GM18867 (cell line): ENCODE data around the gene PPP1R7.
A peak's percentile ranks its signal among the peaks of the same experiment; 100 is the strongest.
"Not testable (repeated sequence)": the region's sequence is repeated elsewhere in the genome, so short reads cannot be mapped to it uniquely, and the experiment has no call there.

ENCODE experiments used
- ATAC-seq: cut with Tn5 transposase; IDR thresholded peaks from one replicate; pipeline ENCODE4 v1.9.1; 2021; ENCODE audit warnings: mild to moderate bottlenecking, moderate library complexity; ENCODE audit not compliant: unreplicated experiment

Gene PPP1R7, protein sequence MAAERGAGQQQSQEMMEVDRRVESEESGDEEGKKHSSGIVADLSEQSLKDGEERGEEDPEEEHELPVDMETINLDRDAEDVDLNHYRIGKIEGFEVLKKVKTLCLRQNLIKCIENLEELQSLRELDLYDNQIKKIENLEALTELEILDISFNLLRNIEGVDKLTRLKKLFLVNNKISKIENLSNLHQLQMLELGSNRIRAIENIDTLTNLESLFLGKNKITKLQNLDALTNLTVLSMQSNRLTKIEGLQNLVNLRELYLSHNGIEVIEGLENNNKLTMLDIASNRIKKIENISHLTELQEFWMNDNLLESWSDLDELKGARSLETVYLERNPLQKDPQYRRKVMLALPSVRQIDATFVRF

DNA sequence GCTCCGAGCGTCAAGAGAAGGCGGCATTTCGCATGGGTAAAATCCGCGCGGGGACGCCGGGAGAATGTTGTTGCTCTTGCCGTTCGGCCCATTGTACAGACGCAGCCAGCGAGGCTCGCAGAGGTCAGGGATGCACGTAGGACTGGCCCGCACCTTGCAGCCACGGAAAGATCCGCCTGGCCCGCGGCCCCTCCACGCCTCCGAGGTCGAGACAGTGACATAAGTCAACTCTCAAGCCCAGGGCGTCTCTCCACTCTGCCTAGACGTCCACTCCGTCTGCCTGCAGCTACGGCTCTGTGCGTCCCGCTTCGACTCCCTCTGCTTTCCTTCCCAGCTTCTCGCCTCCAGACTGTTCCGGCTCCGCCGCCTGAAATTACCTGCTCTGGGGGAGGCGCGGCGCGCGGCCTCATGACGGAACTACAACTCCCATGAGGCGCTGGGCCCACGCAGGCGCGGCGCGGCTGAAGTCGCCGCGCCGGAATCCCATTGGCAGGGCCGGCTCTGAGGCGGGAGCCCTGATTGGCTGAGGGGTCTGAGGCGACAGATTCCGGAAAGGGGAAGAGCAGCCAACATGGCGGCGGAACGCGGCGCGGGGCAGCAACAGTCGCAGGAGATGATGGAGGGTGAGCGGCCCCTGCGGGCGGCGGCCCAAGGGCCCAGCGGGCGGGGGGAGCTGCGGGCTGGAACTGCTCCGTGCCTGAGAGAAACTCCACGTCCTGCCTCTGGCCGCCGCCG lies at the start of gene PPP1R7:
Gene PPP1R7, plus strand, starts transcription at position 543 of the 735 bp plus-strand sequence. Its CDS starts 29 bp downstream, at position 572.
- ATAC-seq, result peak; percentile 66

DNA sequence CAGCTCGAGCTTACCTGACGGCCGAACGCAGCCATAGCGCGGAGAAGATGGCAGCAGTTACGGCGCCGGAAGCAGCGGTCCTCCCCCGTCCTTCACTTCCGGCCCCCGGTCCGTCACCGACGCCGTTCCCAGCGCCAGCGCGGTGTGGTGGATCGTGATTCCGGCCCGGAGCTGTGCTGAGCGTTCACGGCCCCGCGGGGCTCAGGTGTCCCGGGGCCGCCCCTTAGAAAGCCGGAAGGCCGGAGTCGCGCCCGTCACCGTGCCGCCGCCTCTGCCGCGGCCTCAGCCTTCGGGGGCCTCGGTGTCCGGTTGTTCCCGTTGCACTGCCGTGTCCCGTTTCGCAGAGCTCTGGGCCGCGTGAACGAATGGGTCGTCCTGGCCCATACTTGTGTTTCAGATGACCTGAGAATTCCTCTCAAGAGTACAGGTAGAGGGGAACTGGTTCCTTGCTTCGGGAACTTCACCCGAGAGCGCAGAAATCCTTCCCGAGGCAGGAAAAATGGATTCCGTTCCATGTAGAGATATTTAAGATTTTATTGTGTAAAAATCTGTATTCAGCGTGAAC lies 47.9 kb upstream of the PPP1R7 start, which contains the start of gene MTERF4:
Gene MTERF4, minus strand, starts transcription at position 49 of the 565 bp plus-strand sequence. Its CDS starts 14 bp downstream, at position 35.
- peak; percentile 91 for ATAC-seq

DNA sequence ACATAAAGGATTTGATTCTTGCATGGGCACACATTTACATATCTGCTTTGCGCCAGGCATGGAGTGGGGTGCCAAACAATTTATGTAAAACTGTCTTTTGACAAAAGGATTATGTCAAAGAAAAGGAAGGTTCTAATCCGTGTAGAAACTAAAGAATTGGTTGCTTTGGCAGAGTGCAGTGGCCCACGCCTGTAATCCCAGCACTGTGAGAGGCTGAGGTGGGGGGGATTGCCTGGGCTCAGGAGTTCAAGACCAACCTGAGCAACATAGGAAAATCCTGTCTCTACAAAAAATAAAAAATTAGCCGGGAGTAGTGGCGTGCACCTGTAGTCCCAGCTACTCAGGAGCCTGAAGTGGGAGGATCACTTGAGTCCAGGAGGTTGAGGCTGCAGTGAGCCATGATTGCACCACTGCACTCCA lies 47.1 kb upstream of the PPP1R7 start:
- ATAC-seq, result no peak

DNA sequence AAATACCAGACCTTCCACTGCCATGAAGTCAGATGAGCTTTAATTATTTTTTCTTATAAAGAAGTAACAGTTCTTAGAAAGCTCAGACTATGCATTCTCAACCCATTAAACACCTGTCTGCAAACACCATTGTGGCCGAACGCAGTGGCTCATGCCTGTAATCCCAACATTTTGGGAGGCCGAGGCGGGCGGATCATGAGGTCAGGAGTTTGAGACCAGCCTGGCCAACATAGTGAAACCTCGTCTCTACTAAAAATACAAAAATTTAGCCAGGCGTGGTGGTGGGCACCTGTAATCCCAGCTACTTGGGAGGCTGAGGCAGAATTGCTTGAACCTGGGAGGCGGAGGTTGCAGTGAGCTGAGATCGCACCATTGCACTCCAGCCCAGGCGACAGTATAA lies 45.7 kb upstream of the PPP1R7 start:
- ATAC-seq, result not testable (repeated sequence)

DNA sequence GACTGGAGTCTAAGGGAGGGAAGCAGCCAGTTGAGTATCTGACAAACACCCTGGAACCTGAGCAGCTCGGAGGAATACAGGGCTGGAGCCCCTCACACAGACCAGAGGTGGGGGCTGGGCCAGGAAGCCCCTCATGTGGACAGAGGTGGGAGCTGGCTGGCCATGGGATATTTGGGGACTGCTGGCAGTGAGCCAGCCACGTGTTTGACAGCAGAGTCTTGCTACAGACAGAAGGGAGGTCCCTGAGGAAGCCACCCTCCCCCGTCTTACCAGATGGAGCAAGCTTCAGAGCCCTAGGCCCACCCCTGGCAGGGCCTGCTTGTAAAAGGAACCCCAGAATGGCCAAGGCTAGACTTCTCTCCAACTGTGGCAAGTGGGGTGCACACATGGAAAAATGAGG lies 44.6 kb upstream of the PPP1R7 start:
- no peak for ATAC-seq

DNA sequence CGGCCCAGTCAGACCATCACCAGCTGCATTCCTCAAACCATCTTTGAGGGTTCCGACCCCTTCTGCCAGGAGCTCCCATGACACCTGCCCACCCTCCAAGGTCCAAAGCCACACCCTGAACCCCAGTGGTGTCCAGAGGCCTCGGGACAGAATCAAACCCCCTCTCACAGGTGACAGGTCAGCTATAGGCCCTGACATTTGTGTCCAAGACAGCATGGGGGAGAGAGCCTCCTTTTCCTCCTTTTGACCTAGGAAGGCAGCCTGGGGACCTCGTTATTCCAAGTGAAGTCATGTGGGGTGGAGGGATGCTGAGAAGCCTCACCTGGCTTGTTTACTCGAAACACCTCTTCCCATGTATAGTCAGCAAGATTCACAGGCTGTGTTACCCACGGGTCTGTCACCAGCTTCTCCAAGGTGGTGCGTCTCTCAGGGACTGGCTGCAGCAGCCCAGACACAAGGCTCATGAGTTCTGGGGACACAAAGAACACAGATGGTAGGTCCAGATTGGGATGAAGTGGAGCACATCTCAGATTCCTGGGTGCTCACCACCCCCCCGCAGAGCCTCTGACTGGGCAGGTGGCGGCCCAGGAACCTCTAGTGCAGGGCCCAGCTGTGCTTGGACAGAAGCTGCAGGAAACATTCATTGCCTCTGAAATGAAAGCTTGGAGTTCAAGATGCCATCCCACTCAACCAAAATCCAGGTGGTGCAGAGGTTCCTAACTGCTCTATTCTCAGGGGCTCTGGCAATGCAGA lies 43.1 kb upstream of the PPP1R7 start:
- ATAC-seq, result no peak

DNA sequence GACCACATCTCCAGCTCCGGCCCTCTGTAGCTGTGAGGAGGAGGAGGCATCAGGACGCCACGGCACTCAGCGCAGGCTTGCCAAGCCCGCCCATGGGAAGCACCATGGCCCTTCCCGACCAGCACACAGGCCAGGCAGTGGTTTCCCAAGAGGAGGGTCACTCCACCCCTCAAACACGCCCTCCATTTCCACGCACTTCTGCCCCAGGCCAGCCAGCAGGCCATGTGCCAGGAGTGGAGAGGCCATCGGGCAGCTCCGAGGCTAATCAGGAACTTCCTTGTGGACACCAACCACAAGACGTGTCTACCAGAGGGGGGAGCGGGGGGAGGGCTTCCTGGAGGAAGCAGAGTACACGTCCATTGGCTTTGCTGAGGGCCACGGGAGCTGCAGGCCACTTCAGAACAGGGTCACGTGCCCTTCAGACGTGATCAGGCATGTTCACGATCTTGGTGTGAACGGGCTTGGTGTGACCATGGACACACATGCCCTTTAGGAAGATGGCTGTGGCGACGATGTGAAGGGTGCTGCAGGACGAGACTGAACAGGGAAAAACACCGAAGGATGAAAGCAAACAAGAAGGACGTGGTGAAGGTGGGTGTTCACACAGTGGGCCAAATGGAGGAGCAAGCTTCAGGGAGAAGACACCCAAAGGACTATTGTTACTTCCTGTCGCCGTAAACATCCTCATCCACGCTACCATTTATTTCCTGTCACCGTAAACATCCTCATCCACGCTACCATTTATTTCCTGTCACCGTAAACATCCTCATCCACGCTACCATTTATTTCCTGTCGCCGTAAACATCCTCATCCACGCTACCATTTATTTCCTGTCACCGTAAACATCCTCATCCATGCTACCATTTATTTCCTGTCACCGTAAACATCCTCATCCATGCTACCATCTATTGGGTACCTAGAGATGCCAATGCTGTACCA lies 41.7 kb upstream of the PPP1R7 start:
- ATAC-seq, result no peak

DNA sequence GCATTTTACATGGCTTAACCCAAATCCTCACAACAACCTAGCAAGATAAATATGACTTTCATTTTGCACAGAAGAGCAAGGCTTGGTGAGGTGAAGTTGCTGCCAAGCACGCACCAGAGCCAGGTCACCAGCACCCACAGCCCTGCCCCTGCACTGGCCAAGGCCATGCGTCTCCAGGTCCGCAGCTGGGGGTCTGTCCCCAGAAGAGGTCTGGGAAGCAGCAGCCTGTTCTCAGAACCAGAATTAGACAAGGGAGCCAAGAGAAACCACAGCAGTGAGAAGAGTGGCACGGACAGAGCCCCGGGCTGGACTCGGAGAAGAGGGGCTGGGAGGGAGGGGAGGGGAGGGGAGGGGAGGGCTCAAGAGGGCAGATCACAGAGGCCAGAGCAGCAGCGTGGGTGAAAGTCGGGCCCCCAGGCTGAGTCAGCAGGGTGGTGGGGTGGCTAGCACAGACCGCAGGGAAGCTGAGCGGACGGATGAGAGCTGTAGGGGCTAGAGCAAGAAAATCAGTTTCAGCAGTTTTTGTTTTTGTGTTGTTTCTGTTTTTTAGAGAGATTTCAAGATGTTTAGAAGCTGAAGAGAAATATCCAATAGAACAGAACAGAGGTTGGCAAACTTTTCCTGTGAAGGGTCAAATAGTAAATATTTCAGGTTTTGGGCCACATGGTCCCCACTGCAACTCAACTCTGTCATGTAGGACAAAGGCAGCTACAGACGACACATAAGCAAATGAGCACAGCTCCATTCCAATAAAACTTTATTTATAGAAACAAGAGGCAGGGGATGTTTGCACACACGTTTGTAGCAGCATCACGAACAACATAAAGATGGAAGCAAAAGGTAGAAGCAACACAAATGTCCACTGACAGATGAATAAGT lies 40.8 kb upstream of the PPP1R7 start:
- no peak for ATAC-seq

DNA sequence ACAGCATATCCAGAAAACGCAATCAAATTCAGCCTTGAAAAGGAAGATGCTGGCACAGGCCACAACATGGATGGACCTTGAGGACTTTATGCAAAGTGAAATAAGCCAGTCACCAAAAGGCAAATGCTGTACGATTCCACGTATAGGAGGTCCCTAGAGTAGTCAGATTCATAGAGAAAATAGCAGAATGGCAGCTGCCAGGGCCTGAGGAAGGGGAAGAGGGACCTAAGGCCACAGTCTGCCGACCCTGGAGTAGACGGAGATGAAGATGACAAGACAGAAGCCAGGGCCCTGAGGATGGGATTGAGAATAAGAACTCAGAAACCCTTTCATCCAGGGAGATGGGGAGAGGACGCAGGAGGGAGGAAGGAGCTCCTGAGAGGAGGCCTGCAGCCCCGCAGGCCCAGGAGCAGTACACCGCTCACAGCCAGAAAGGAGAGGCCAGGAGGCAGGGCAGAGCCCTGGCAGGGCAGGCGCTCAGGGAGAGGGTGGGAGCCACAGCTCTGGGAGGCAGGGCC lies 40.1 kb upstream of the PPP1R7 start:
- ATAC-seq, result no peak

DNA sequence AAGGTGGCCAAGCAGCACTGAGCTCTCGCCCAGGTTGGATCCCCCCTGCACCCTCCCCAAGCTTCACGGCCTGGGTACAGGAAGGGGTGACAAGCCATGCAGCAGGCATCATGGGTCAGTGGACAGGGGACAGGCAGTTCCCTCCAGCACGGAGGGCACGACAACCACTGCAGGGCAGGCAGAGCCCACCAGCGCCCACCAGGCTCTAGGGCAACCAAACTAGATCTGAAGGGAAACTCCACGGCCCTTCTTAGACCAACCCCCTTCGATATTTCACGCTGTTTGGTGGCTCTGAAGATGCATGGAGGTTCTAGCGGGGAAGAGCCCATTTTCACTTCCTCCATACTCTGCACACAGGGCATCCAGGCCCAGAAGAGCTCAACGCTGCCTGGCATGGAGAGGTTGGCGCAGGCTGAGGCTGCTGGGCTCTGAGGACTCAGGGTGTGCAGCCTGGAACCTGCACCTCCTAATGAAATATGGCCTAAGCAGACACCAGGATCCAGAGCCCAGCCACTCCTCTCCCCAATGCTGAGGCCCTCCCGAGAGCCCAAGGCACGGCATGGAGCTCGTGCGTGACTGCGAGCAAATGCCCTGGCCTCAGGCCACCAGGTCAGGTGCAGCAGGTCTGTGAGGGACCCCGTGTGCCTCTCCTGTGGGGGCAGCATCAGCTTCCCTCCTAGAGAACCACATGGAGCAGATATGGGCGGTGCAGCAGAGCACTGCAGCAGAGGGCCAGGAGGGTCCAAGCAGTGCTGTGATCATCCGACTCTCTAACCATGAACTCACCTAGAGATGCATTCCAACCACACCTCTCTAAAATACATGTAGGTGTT lies 39.4 kb upstream of the PPP1R7 start:
- no peak for ATAC-seq

DNA sequence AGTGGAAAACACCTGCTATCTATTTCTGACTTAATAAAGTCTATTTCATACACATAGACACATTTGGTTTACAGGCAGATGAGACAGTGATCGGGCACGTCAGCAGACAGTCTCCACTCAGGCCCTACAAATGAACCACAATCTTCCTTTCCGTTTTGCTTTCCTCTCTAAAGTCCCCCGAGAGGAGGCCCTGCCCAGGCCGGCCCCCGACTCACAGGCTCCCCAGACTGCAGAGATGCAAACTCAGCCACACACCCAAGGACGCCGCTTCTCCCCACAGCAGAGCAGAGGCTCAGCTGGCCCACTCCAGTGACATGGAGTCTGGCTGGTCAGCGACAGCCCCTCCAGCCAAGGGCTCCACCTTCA lies 38.8 kb upstream of the PPP1R7 start:
- ATAC-seq, result no peak

DNA sequence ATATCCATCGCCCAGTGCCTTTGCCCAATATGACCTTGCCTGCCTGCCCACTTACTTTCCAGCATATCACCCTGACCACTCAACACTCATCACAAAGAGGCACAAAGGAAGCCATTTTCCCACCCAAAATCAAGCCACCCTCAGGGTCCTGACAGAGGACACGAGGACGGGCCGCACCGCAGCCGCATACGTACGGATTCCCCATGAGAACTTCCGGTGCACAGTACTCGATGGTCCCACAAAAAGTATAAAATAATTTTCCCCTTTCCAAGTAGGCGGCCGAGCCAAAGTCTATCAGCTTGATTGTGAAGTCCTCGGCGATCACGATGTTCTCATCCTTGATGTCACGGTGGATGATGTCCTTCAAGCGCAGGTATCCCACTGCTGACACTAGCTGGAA lies 38.2 kb upstream of the PPP1R7 start:
- ATAC-seq, result no peak

DNA sequence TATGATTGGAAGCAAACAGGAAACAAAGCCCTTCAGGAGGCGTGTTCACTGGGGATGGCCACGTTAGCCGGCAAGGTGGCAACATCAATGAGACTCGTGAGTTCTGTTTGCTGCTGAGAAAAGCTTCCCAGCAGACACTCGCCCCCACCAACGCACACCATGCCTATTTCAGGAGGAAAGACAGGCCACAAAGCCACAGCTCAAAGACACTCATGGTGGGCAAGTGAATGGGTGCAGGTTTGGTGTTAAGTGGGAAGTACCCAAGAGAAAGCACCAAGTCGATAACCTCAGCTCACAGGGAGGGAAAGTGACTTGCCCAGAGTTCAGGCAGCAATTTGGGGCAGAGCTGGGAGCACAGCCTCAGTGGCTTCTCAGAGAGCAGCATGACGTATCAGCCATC lies 37.7 kb upstream of the PPP1R7 start:
- ATAC-seq, result no peak

DNA sequence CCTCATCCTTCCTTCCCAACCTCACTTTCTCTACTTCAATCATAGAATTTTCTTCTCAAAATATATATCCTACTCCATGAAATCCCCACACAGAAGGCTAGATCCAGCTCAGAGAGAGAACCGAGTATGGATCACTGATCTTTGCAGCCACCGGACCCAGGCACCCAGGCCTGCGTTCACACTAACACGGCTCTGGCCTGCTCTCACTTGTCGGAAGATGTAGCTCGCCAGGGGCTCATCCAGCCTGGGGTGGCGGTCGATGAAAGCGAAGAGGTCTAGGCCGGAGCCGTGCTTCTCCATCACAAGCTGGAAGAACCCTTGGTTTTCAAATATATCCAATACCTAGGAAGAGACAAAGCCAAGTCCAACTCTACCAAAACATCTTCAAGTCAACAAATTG lies 35.4 kb upstream of the PPP1R7 start:
- no peak for ATAC-seq

DNA sequence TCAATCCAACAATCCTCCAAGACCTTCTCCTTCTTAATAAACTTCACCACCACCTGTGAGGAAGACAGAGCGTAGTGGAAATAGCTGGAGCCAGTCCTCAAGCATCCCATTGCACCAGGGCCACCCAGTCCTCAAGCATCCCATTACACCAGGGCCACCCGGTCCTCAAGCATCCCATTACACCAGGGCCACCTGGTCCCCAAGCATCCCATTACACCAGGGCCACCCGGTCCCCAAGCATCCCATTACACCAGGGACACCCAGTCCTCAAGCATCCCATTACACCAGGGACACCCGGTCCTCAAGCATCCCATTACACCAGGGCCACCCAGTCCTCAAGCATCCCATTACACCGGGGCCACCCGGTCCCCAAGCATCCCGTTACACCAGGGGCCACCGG lies 34.9 kb upstream of the PPP1R7 start:
- ATAC-seq, result no peak

DNA sequence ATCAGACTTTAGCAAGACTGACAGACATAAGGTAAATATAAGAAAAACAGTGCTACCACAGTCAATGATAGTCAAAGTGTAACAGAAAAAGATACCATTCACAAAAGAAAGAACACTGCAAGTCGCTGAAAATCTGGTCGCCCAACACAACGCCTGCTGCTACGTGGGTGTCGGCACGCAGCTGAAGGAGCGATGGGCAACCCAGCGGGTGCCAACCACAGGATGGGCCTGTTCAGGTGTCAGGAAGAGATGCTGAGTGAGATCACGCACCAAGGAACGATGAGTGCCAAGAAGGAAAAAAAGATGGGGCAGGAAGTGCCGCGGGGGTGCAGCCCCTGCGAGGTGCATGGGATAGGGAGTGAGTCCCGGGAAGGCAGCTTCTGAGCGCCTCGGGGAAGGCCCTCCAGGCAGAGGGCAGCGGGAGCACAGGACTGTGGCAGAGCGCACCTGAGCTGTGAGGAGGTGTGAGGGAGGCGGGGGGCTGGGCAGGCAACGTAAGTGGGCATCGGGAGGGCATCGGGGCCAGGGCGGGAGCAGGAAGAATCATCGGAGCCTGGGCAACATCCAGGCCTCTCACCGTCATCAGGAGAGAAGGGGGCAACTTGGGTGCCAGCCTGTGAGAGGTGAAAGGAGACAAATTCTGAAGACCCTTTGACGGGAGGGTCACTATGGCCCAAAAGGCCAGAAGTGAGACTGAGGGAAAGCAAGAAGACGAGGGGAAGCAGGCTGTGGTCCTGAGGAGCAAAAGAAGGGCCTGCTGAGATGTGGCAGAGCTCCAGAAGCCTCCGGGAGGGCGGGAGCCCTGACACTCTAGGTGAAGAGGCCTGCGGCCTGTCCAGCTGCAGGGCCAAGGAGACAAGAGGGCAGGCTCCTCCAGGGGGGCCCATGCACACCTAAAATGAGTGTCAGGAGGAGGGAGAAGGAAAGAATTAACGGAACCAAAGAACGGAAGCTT lies 33.4 kb upstream of the PPP1R7 start:
- ATAC-seq, result no peak
